Right lobe of liver (tissue), 6 donors: Measurements from ENCODE around the gene ELAVL4. TPM values are rescaled to one million over a fixed set of nuclear protein-coding genes. Genes with fewer than 3 reads are reported as not detected.

Experiments used
- ATAC-seq, 4 donors: fragments of 200-7000 bp; cut with Tn5 transposase; one replicate each; pipeline ENCODE4 v1.9.1; 2020; ENCODE audit warnings: mild to moderate bottlenecking in 4 of 4, moderate library complexity in 4 of 4
- DNase-seq, 3 donors: peaks; one replicate each; pipeline ENCODE4 v3.0.0-alpha.2; 2020
- H3K27ac ChIP-seq, 3 donors: fragments of 200-600 bp; one replicate each; pipeline ENCODE4 v1.8.0; 2022
- H3K27me3 ChIP-seq, 2 donors: fragments of 200-600 bp; one replicate each; pipeline ENCODE4 v1.8.0; 2022
- H3K36me3 ChIP-seq, 4 donors: fragments of 200-600 bp; sonication (generic) in 1 of 4; one replicate each; pipeline versions ENCODE4 v1.5.1 to v1.8.0; 2017 to 2022; ENCODE audit warnings: control low read depth in 1 of 4
- H3K4me1 ChIP-seq, 4 donors: fragments of 200-600 bp; sonication (generic) in 1 of 4; one replicate each; pipeline versions ENCODE4 v1.5.1 to v1.8.0; 2017 to 2022; ENCODE audit warnings: control low read depth in 1 of 4
- H3K4me3 ChIP-seq, 3 donors: fragments of 200-600 bp; one replicate each; pipeline ENCODE4 v1.8.0; 2022
- H3K9me3 ChIP-seq, 4 donors: fragments of 200-600 bp; sonication (generic) in 1 of 4; one replicate each; pipeline versions ENCODE4 v1.5.1 to v1.8.0; 2017 to 2022; ENCODE audit warnings: control low read depth in 1 of 4
- CTCF ChIP-seq, 4 donors: fragments of 200-600 bp in 3 of 4; fragments of 450-650 bp in 1 of 4; IDR thresholded peaks; one replicate each; pipeline versions ENCODE4 v1.5.1 to v1.8.0; 2016 to 2022; ENCODE audit warnings: antibody characterized with exemption in 4 of 4, mild to moderate bottlenecking in 2 of 4
- POLR2A ChIP-seq: fragments of 450-650 bp; IDR thresholded peaks from one replicate; pipeline ENCODE4 v1.6.1; 2017; ENCODE audit warnings: antibody characterized with exemption, mild to moderate bottlenecking
- WGBS: methylation state at CpG from one replicate; pipeline ENCODE4 v1.1.6; 2018; ENCODE audit warnings: low coverage, low lambda C conversion rate; ENCODE audit not compliant: insufficient coverage; ENCODE audit errors: missing lambda C conversion rate; 5-methylcytosine and 5-hydroxymethylcytosine counted together
- intact Hi-C, 2 donors: fragments of 100-400 bp; cut with DNase I; formaldehyde crosslinking; loops; one replicate each; pipeline versions ENCODE4 v1.11.2 to v1.14.1; 2022
- total RNA-seq, 6 experiments: library from RNA; depleted of rRNA in 2 of 6; stranded (reverse); fragments of >200 nt in 2 of 6; fragmentation: NEBNext Ultra II Directional in 3 of 6; extraction: Animal tissue kit (Norgen Biotek cat#: 25700) in 3 of 6; gene quantifications; one replicate each; pipeline versions ENCODE4 v1.1.0 to v1.2.4, GENCODE V29; 2016 to 2023
- donor health status: DM: no; HTN: yes; CAD: no.
- donor health status: DM: no; HTN: no; CAD: no.
- donor health status: DM: no; HTN: no; CAD: no.
- donor health status: DM: no; HTN: yes; CAD: no.
- donor health status: DM: no; HTN: yes; CAD: no.

Gene ELAVL4
- total RNA-seq, 6 experiments from 2014 or later = 0.19 to 0.66 (median 0.37) TPM; not detected in 3

DNA sequence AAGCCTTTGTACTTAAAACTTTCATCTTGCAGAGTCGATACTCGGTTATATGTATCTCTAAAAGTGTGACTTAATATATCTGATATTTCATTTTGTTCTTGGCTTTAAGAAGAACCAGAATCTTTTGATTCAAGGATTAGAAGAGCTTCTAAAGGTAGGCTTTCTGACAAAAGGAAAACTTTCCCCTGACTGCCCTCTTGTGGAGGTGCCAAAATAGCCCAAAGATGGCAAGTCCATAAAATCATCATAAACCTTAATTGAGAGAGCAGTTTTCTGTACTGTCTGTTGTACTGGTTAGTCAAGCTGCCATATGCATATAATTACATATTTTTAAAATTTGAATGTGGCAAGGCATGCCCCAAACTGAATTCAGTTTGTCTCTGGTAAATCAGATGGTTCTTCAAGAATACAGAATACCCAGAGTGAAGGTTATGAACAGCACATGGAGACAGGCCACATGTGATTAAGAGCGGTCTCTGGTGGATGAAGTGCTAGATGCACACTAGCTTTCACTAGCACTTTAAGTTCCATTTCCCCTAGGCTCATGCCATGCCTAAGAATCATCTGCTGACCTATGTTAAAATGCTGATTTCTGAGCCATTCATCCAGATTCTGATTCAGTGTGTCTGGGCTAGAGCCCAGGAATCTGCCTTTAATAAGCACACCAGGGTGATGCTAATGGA lies 27.7 kb upstream of the ELAVL4 start:
- no peak for TF ChIP-seq POLR2A
- TF ChIP-seq CTCF (IDR thresholded peaks at IDR 0.05) = peak; percentile 23 to 51 (median 50)
- Histone ChIP-seq H3K9me3 (no peaks in the 10 kb centered on the region), H3K36me3 (no peaks in the 10 kb centered on the region), H3K4me1 (no peaks in the 10 kb centered on the region), H3K27me3 (no peaks in the 10 kb centered on the region), H3K27ac (no peak overlapping the region), H3K4me3 (no peak overlapping the region)
- DNase-seq = no peak
- intact Hi-C loops = no loop called here
- peak in 3 of 4 donors; percentile 40 to 48 (median 45) for ATAC-seq
- WGBS = 63% methylated on average over 3 of the region's 3 CpGs

GRCh38 chr1:50084389-50084788 lies 24.3 kb upstream of the ELAVL4 start:
- WGBS = 70% methylated on average over 1 of the region's 1 CpG
- intact Hi-C loops = no loop called here
- no peak for ATAC-seq

DNA sequence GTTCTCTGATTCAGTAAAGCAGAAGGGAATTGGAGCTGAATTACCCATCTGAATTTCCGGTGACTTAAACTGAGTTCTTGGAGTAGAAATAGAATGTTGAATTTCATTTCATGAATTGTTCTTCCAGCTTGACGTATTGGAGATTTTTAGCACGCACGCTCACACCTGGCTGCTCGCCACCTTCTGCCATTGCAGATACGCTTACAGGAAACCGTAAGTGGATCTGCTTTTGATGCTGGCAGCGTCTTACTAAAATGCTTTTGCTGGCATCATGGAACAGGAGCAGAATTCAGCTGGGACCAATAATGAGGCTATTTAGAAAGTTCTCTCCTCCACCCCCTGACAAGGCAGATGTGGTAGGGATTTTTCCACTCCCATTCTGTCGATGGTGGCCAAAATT lies 17.7 kb upstream of the ELAVL4 start:
- TF ChIP-seq CTCF (IDR thresholded peaks at IDR 0.05) (no peak), POLR2A (no peak)
- H3K36me3 ChIP-seq = no peaks in the 10 kb centered on the region
- H3K4me3 ChIP-seq = no peak overlapping the region
- no peak for ATAC-seq
- 67% methylated on average over 4 of the region's 9 CpGs for WGBS
- no peaks in the 10 kb centered on the region for H3K9me3 ChIP-seq
- intact Hi-C loops = no loop called here
- no peak for DNase-seq
- no peaks in the 10 kb centered on the region for H3K27me3 ChIP-seq
- no peaks in the 10 kb centered on the region for H3K4me1 ChIP-seq
- no peak overlapping the region for H3K27ac ChIP-seq

More at GRCh38 chr1:50084389-50084788, 24.3 kb upstream of the ELAVL4 start:
- Histone ChIP-seq H3K27ac (no peak overlapping the region), H3K27me3 (no peaks in the 10 kb centered on the region), H3K9me3 (no peaks in the 10 kb centered on the region), H3K36me3 (no peaks in the 10 kb centered on the region), H3K4me3 (no peak overlapping the region), H3K4me1 (no peaks in the 10 kb centered on the region)
- no peak for DNase-seq
- TF ChIP-seq POLR2A (no peak), CTCF (IDR thresholded peaks at IDR 0.05) (no peak)

DNA sequence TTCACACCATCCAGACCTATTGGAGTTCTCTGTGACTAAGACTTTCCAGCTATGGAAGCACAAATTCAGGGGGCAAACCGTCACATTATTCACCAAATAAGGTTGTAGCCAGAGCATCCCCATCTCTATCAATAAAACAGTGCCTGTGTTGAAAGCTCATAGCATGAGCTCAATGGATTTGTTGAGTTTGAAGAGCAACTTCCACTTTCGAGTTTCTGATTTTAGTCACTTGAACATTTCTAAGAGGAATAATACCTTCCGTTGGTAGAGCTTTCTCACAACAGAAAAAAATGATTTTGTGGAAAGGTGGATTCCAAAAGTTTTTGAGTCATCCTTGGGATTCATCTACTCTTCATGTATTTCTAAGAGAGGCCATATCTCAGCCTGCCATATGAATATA lies 13.0 kb upstream of the ELAVL4 start:
- no peak for TF ChIP-seq CTCF (IDR thresholded peaks at IDR 0.05)
- TF ChIP-seq POLR2A = no peak
- ATAC-seq (no peak), DNase-seq (no peak)
- intact Hi-C loops = no loop called here
- Histone ChIP-seq H3K27me3 (no peaks in the 10 kb centered on the region), H3K27ac (no peak overlapping the region), H3K4me3 (no peak overlapping the region), H3K4me1 (no peaks in the 10 kb centered on the region), H3K9me3 (no peaks in the 10 kb centered on the region), H3K36me3 (no peaks in the 10 kb centered on the region)
- WGBS = 52% methylated on average over 3 of the region's 3 CpGs
